Stomach (tissue), 9 donors: ENCODE data around the gene DUSP14. TPM values are rescaled to one million over a fixed set of nuclear protein-coding genes. Genes with fewer than 3 reads are reported as not detected.

Source experiments
- DNase-seq, 2 donors: peaks; one replicate each; pipeline versions ENCODE4 v3.0.0 to v3.0.0-alpha.2; 2013 to 2019
- H3K27ac ChIP-seq, 5 donors: fragments of 200-600 bp in 4 of 5; sonication (generic) in 4 of 5; one replicate each; pipeline ENCODE4 v1.5.1; 2013 to 2019; ENCODE audit warnings: mild to moderate bottlenecking in 1 of 5, moderate library complexity in 1 of 5
- H3K27me3 ChIP-seq, 3 donors: fragments of 200-600 bp; sonication (generic); one replicate each; pipeline ENCODE4 v1.5.1; 2017 to 2019; ENCODE audit warnings: mixed run types in 1 of 3
- H3K36me3 ChIP-seq, 4 donors: fragments of 200-600 bp; sonication (generic); 1 replicate in 3 of 4; 2 replicates in 1 of 4; pipeline ENCODE4 v1.5.1; 2016 to 2019
- H3K4me1 ChIP-seq, 4 donors: fragments of 200-600 bp; sonication (generic); one replicate each; pipeline ENCODE4 v1.5.1; 2016 to 2019
- H3K4me3 ChIP-seq, 4 donors: fragments of 200-600 bp; sonication (generic) in 3 of 4; one replicate each; pipeline ENCODE4 v1.5.1; 2016 to 2019; ENCODE audit warnings: mild to moderate bottlenecking in 1 of 4
- H3K9me3 ChIP-seq, 4 donors: fragments of 200-600 bp; sonication (generic); one replicate each; pipeline ENCODE4 v1.5.1; 2016 to 2019
- EP300 ChIP-seq: sonication (generic); formaldehyde crosslinking; IDR thresholded peaks from one replicate; pipeline ENCODE4 v1.6.1; 2017; ENCODE audit warnings: antibody characterized with exemption
- POLR2A ChIP-seq, 4 donors: fragments of 450-650 bp; IDR thresholded peaks; one replicate each; pipeline ENCODE4 v1.6.1; 2016; ENCODE audit warnings: antibody characterized with exemption in 4 of 4, control low read depth in 2 of 4, mild to moderate bottlenecking in 1 of 4, moderate library complexity in 1 of 4
- POLR2AphosphoS5 ChIP-seq, 3 donors: sonication (generic); formaldehyde crosslinking; IDR thresholded peaks; one replicate each; pipeline ENCODE4 v1.6.1; 2016; ENCODE audit warnings: antibody characterized with exemption in 3 of 3
- WGBS, 5 donors: extraction: QIAGEN DNeasy Blood & Tissue Kit in 3 of 5; methylation state at CpG; one replicate each; pipeline versions ENCODE4 v1.1.5 to v1.1.7; 2013 to 2018; 5-methylcytosine and 5-hydroxymethylcytosine counted together
- intact Hi-C: fragments of 100-400 bp; cut with DNase I; formaldehyde crosslinking; loops from one replicate; pipeline ENCODE4 v1.15.1; 2023; ENCODE audit warnings: low total_unique reads
- polyA plus RNA-seq, 3 donors: library from polyadenylated mRNA; stranded (reverse); fragments of 200-250 nt; gene quantifications; one replicate each; pipeline ENCODE4 v1.2.3, GENCODE V29; 2013
- total RNA-seq, 5 donors: library from RNA; depleted of rRNA; stranded (reverse); fragments of >200 nt; gene quantifications; one replicate each; pipeline versions ENCODE4 v1.1.0 to v1.2.3, GENCODE V29; 2014 to 2016
- TF ChIP-seq, protein P1 (sequence below), 7 experiments: fragments of 450-650 bp in 4 of 7; fragments of 200-600 bp in 3 of 7; sonication (generic) in 3 of 7; IDR thresholded peaks; one replicate each; pipeline ENCODE4 v1.5.1; 2016 to 2019; ENCODE audit warnings: antibody characterized with exemption in 7 of 7, control low read depth in 2 of 7, mild to moderate bottlenecking in 1 of 7
- donor health status: healthy with polysubstance abuse.
- donor health status: Bipolar disorder and iron deficiency.
- donor health status: healthy.

The DUSP14 gene
- total and polyA plus RNA-seq, 8 donors, result 3.1 to 7.8 (median 6.1) TPM; not detected in 2

DNA sequence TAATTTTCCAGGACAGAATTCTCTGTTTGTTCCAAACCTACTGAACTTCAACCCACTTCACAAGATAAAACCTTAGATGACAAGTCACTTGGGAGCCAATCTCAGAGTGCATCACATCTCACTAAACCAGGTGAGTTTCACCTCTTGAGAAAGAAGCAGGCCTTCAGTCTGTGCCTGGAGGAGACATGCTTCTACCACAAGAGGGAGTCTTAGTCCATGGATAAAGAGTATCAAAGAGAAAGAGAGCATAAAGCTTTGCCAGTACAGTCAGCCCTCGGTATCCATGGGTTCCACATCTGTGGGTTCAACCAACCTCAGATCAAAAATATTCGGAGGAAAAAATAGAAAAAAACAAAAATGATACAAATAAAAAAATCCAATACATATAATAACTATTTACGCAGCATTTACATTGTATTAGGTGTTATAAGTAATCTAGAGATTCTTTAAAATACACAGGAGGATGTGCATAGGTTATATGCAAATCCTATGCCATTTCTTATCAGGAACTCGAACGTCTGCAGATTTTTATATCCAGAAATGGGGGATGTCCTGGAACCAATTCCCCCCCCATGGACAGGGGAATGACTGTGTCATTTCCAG, 37.7 kb downstream of the DUSP14 start:
- no peak overlapping the region for H3K4me3 ChIP-seq
- TF ChIP-seq, protein P1, sequence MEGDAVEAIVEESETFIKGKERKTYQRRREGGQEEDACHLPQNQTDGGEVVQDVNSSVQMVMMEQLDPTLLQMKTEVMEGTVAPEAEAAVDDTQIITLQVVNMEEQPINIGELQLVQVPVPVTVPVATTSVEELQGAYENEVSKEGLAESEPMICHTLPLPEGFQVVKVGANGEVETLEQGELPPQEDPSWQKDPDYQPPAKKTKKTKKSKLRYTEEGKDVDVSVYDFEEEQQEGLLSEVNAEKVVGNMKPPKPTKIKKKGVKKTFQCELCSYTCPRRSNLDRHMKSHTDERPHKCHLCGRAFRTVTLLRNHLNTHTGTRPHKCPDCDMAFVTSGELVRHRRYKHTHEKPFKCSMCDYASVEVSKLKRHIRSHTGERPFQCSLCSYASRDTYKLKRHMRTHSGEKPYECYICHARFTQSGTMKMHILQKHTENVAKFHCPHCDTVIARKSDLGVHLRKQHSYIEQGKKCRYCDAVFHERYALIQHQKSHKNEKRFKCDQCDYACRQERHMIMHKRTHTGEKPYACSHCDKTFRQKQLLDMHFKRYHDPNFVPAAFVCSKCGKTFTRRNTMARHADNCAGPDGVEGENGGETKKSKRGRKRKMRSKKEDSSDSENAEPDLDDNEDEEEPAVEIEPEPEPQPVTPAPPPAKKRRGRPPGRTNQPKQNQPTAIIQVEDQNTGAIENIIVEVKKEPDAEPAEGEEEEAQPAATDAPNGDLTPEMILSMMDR (IDR thresholded peaks at IDR 0.05), result peak in 3 of 7 experiments; percentile 38 to 49 (median 43)
- TF ChIP-seq EP300, result no peak
- no peaks in the 10 kb centered on the region for H3K9me3 ChIP-seq
- DNase-seq, result peak in 1 of 2 donors; percentile 76
- H3K4me1 ChIP-seq, result no peaks in the 10 kb centered on the region
- no peak overlapping the region for H3K27ac ChIP-seq
- intact Hi-C loops, result no loop called here
- H3K27me3 ChIP-seq, result no peaks in the 10 kb centered on the region
- peaks cover 15 to 98% (median 91%) of the 10 kb centered on the region in 4 donors for H3K36me3 ChIP-seq
- 52 to 63% (median 60%) methylated on average over 5 of the region's 5 CpGs for WGBS, 5 donors

DNA sequence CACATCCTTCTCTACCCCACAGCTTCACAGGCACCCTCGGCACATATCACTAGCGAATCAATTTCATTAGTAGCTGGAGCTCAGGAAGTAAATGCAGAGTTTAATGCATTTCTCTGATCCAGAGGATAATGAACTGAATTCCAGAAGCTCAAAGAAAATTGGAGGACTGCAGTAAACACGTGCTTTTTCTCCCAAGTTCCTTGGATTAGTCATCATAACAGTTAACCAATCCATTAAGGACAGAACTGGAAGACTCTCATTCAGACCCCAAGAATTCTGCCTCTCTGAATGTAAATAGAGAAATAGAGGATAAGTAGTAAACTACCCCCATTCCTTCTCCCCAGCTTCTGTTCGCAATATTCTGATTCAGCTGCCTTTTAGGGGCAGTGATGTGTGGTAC, 40.7 kb downstream of the DUSP14 start:
- H3K4me3 ChIP-seq, result no peak overlapping the region
- TF ChIP-seq EP300, result no peak
- TF ChIP-seq, protein P1 (IDR thresholded peaks at IDR 0.05), result no peak
- no peak for TF ChIP-seq POLR2AphosphoS5 (IDR thresholded peaks at IDR 0.05)
- no peak for TF ChIP-seq POLR2A (IDR thresholded peaks at IDR 0.05)
- no peaks in the 10 kb centered on the region for H3K9me3 ChIP-seq
- H3K27me3 ChIP-seq, result no peaks in the 10 kb centered on the region
- no peaks in the 10 kb centered on the region for H3K4me1 ChIP-seq
- no peak for DNase-seq
- H3K27ac ChIP-seq, result no peak overlapping the region
- intact Hi-C loops, result no loop called here
- WGBS, 5 donors, result 81 to 91% (median 88%) methylated on average over 4 of the region's 4 CpGs
- H3K36me3 ChIP-seq, result peaks cover 20 to 95% (median 88%) of the 10 kb centered on the region in 4 donors

DNA sequence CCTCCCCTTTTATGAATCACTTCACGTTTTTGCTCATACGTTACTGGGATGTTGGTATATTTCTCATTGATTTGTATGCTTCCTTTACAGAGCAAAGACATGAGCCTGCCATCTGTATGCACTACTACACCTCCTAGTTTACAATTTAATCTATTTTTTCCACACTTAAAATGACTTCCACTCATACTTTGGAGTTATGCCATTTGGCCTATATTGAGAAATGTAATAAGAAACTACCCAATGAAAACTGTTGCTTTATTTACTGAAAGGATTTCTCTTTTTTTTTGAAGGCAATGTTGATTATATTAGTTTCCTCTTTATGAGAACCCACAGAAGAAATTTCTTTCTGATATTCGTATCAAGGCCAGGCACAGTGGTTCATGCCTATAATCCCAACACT, 43.1 kb downstream of the DUSP14 start:
- DNase-seq, result no peak
- WGBS, 5 donors, result 81 to 85% (median 81%) methylated on average over 3 of the region's 3 CpGs
- no peaks in the 10 kb centered on the region for H3K9me3 ChIP-seq
- H3K4me1 ChIP-seq, result no peaks in the 10 kb centered on the region
- TF ChIP-seq EP300 (no peak), POLR2AphosphoS5 (IDR thresholded peaks at IDR 0.05) (no peak), POLR2A (IDR thresholded peaks at IDR 0.05) (no peak)
- TF ChIP-seq, protein P1 (IDR thresholded peaks at IDR 0.05), result no peak
- no peak overlapping the region for H3K4me3 ChIP-seq
- no peaks in the 10 kb centered on the region for H3K27me3 ChIP-seq
- no peak overlapping the region for H3K27ac ChIP-seq
- intact Hi-C loops, result no loop called here
- H3K36me3 ChIP-seq, result peaks cover 41 to 95% (median 93%) of the 10 kb centered on the region in 4 donors

DNA sequence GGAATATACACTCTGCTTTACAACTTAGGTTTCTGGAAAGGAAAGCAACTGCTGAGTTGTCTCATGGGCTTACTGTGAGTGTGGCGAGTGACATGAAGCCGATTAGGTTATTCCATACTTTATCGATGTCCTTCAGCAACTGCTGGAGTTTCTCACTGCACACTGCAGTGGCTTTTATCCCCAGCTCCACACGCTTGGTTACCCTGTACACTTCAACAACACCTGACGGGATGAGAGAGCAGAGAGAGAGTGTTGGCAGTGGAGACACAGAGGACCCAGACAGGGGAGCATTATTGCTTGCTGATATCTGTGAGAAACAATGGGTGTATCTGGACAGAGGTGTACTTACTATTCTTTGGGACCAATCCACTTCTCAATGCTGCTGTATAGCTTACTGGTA, 46.2 kb downstream of the DUSP14 start:
- no peaks in the 10 kb centered on the region for H3K27me3 ChIP-seq
- no peaks in the 10 kb centered on the region for H3K4me1 ChIP-seq
- intact Hi-C loops, result no loop called here
- no peak for DNase-seq
- H3K9me3 ChIP-seq, result no peaks in the 10 kb centered on the region
- peaks cover 70 to 95% (median 93%) of the 10 kb centered on the region in 4 donors for H3K36me3 ChIP-seq
- WGBS, 5 donors, result 91 to 99% (median 94%) methylated on average over 5 of the region's 5 CpGs
- TF ChIP-seq POLR2A (IDR thresholded peaks at IDR 0.05) (no peak), EP300 (no peak), POLR2AphosphoS5 (IDR thresholded peaks at IDR 0.05) (no peak)
- TF ChIP-seq, protein P1 (IDR thresholded peaks at IDR 0.05), result no peak
- H3K4me3 ChIP-seq, result no peak overlapping the region
- no peak overlapping the region for H3K27ac ChIP-seq
